Measurements from ENCODE around the gene PRSS33.

The PRSS33 gene

GRCh38 chr16:2803545-2804195, 16.3 kb upstream of the PRSS33 start:
- Histone ChIP-seq H3K4me1 (ENCODE audit: control insufficient read depth, low read length) (no peaks in the 10 kb centered on the region), H3K9me3 (ENCODE audit: control insufficient read depth, insufficient read depth, low read length) (no peaks in the 10 kb centered on the region), H3K4me2 (ENCODE audit: low read length) (no peak overlapping the region), H3K4me3 (ENCODE audit: low read length) (no peak overlapping the region), H3K36me3 (ENCODE audit: control insufficient read depth, low read length) (no peaks in the 10 kb centered on the region), H3F3A (ENCODE audit: control insufficient read depth, insufficient read depth) (no peaks in the 10 kb centered on the region), H4K20me1 (ENCODE audit: control insufficient read depth, insufficient read depth, low read depth, low read length) (no peaks in the 10 kb centered on the region), H3K27me3 (ENCODE audit: control insufficient read depth, low read length) (peaks cover 3% of the 10 kb centered on the region; the same call in 1 of the 2 replicates), H3K79me2 (ENCODE audit: control insufficient read depth, low read length) (no peaks in the 10 kb centered on the region), H3K27ac (ENCODE audit: low read depth, low read length) (no peak overlapping the region), H3K9me2 (replicated peaks; ENCODE audit: control insufficient read depth, low read length) (no peaks in the 10 kb centered on the region)
- TF ChIP-seq CTCF (IDR thresholded peaks at IDR 0.05; ENCODE audit: low read depth, low read length, poor library complexity, severe bottlenecking) (no peak), EZH2phosphoT487 (IDR thresholded peaks at IDR 0.05; ENCODE audit: borderline replicate concordance, low read length) (no peak)

- no peaks in the 10 kb centered on the region for H3K9me2 ChIP-seq (replicated peaks; ENCODE audit: control insufficient read depth, low read length)
- H3K4me2 ChIP-seq (ENCODE audit: low read length) = no peak overlapping the region
- H3K27ac ChIP-seq (ENCODE audit: low read depth, low read length) = no peak overlapping the region
- no peaks in the 10 kb centered on the region for H4K20me1 ChIP-seq (ENCODE audit: control insufficient read depth, insufficient read depth, low read depth, low read length)
- TF ChIP-seq CTCF (IDR thresholded peaks at IDR 0.05; ENCODE audit: low read depth, low read length, poor library complexity, severe bottlenecking) (no peak), EZH2phosphoT487 (IDR thresholded peaks at IDR 0.05; ENCODE audit: borderline replicate concordance, low read length) (no peak)
- H3K9me3 ChIP-seq (ENCODE audit: control insufficient read depth, insufficient read depth, low read length) = no peaks in the 10 kb centered on the region
- H3K4me3 ChIP-seq (ENCODE audit: low read length) = no peak overlapping the region
- H3F3A ChIP-seq (ENCODE audit: control insufficient read depth, insufficient read depth) = no peaks in the 10 kb centered on the region
- H3K79me2 ChIP-seq (ENCODE audit: control insufficient read depth, low read length) = no peaks in the 10 kb centered on the region
- peaks cover 4% of the 10 kb centered on the region; the same call in 1 of the 2 replicates for H3K27me3 ChIP-seq (ENCODE audit: control insufficient read depth, low read length)
- no peaks in the 10 kb centered on the region for H3K36me3 ChIP-seq (ENCODE audit: control insufficient read depth, low read length)
- H3K4me1 ChIP-seq (ENCODE audit: control insufficient read depth, low read length) = no peaks in the 10 kb centered on the region
These were observed 12.5 kb upstream of the PRSS33 start for GRCh38 chr16:2799859-2800226.

GRCh38 chr16:2799205-2799858, 12.0 kb upstream of the PRSS33 start:
- no peaks in the 10 kb centered on the region for H4K20me1 ChIP-seq (ENCODE audit: control insufficient read depth, insufficient read depth, low read depth, low read length)
- no peaks in the 10 kb centered on the region for H3F3A ChIP-seq (ENCODE audit: control insufficient read depth, insufficient read depth)
- H3K4me1 ChIP-seq (ENCODE audit: control insufficient read depth, low read length) = no peaks in the 10 kb centered on the region
- peaks cover 4% of the 10 kb centered on the region; the same call in 1 of the 2 replicates for H3K27me3 ChIP-seq (ENCODE audit: control insufficient read depth, low read length)
- no peak overlapping the region for H3K27ac ChIP-seq (ENCODE audit: low read depth, low read length)
- no peaks in the 10 kb centered on the region for H3K79me2 ChIP-seq (ENCODE audit: control insufficient read depth, low read length)
- no peaks in the 10 kb centered on the region for H3K9me2 ChIP-seq (replicated peaks; ENCODE audit: control insufficient read depth, low read length)
- H3K36me3 ChIP-seq (ENCODE audit: control insufficient read depth, low read length) = no peaks in the 10 kb centered on the region
- no peak for TF ChIP-seq CTCF (IDR thresholded peaks at IDR 0.05; ENCODE audit: low read depth, low read length, poor library complexity, severe bottlenecking)
- TF ChIP-seq EZH2phosphoT487 (IDR thresholded peaks at IDR 0.05; ENCODE audit: borderline replicate concordance, low read length) = no peak
- no peaks in the 10 kb centered on the region for H3K9me3 ChIP-seq (ENCODE audit: control insufficient read depth, insufficient read depth, low read length)
- no peak overlapping the region for H3K4me2 ChIP-seq (ENCODE audit: low read length)
- no peak overlapping the region for H3K4me3 ChIP-seq (ENCODE audit: low read length)

All from DOHH2 (cell line).